ENCODE measurements around the gene RIMOC1.

DNA sequence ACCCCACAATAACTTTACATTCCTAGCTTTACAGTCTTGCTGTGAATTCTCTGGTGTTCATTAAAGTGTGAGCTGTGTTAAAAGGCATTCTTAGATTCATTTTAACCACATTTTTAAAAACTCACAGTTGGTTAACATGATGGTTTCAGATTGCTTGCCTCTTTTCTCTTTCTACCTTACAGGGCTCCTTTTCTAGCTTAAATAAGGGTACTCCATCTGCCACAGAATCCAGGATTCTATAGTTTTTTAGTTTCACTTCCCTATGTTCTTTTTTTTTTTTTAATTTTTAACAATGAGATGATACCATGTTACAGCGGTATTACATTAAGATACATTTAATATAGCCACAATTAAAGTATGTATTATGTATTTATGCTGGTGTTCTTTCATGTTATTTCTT lies 17.0 kb downstream of the RIMOC1 start:
- TF ChIP-seq, protein P1, sequence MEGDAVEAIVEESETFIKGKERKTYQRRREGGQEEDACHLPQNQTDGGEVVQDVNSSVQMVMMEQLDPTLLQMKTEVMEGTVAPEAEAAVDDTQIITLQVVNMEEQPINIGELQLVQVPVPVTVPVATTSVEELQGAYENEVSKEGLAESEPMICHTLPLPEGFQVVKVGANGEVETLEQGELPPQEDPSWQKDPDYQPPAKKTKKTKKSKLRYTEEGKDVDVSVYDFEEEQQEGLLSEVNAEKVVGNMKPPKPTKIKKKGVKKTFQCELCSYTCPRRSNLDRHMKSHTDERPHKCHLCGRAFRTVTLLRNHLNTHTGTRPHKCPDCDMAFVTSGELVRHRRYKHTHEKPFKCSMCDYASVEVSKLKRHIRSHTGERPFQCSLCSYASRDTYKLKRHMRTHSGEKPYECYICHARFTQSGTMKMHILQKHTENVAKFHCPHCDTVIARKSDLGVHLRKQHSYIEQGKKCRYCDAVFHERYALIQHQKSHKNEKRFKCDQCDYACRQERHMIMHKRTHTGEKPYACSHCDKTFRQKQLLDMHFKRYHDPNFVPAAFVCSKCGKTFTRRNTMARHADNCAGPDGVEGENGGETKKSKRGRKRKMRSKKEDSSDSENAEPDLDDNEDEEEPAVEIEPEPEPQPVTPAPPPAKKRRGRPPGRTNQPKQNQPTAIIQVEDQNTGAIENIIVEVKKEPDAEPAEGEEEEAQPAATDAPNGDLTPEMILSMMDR (IDR thresholded peaks at IDR 0.05): no peak
- TF ChIP-seq POLR2A (IDR thresholded peaks at IDR 0.05): no peak

All from body of pancreas (tissue), 4 donors.